HEK293 (cell line): Measurements from ENCODE around the gene TMCC2.

Source experiments
- BCL11A ChIP-seq: fragments of 450-650 bp; formaldehyde crosslinking; IDR thresholded peaks from 2 replicates; pipeline ENCODE4 v1.5.1; 2016; ENCODE audit warnings: low read depth, missing biosample characterization, missing genetic modification characterization
- ELK4 ChIP-seq: IDR thresholded peaks from 2 replicates; pipeline ENCODE4 v1.6.1; 2011; ENCODE audit warnings: mild to moderate bottlenecking, low read depth, low read length, borderline replicate concordance
- GLIS2 ChIP-seq: fragments of 450-650 bp; formaldehyde crosslinking; IDR thresholded peaks from 2 replicates; pipeline ENCODE4 v1.5.1; 2016; ENCODE audit warnings: missing biosample characterization, missing genetic modification characterization
- HOXA7 ChIP-seq: sonication (generic); formaldehyde crosslinking; IDR thresholded peaks from 2 replicates; pipeline ENCODE4 v1.8.1; 2022; ENCODE audit warnings: missing genetic modification reagents, borderline replicate concordance
- KLF10 ChIP-seq: fragments of 450-650 bp; IDR thresholded peaks from 2 replicates; pipeline ENCODE4 v1.5.1; 2018; ENCODE audit warnings: missing biosample characterization, mild to moderate bottlenecking, missing genetic modification characterization
- KLF16 ChIP-seq: fragments of 450-650 bp; formaldehyde crosslinking; IDR thresholded peaks from 2 replicates; pipeline ENCODE4 v1.5.1; 2017; ENCODE audit warnings: missing biosample characterization, missing genetic modification characterization
- MYNN ChIP-seq: fragments of 450-650 bp; formaldehyde crosslinking; IDR thresholded peaks from 2 replicates; pipeline ENCODE4 v1.5.1; 2016; ENCODE audit warnings: missing biosample characterization, missing genetic modification characterization, borderline replicate concordance
- PRDM10 ChIP-seq: fragments of 450-650 bp; formaldehyde crosslinking; IDR thresholded peaks from 2 replicates; pipeline ENCODE4 v1.5.1; 2016; ENCODE audit warnings: missing biosample characterization, missing genetic modification characterization
- SETDB1 ChIP-seq: IDR thresholded peaks from one replicate; pipeline ENCODE4 v1.6.1; 2017; ENCODE audit warnings: mild to moderate bottlenecking, low read length, moderate library complexity, mixed read lengths; ENCODE audit not compliant: insufficient read length
- SP3 ChIP-seq: fragments of 450-650 bp; formaldehyde crosslinking; IDR thresholded peaks from 2 replicates; pipeline ENCODE4 v1.5.1; 2016; ENCODE audit warnings: missing biosample characterization, missing genetic modification characterization
- YY2 ChIP-seq: fragments of 450-650 bp; formaldehyde crosslinking; IDR thresholded peaks from 2 replicates; pipeline ENCODE4 v1.5.1; 2016; ENCODE audit warnings: missing biosample characterization, missing genetic modification characterization
- ZBTB7A ChIP-seq: fragments of 450-650 bp; formaldehyde crosslinking; IDR thresholded peaks from 2 replicates; pipeline ENCODE4 v1.5.1; 2016; ENCODE audit warnings: low read depth, missing biosample characterization, missing genetic modification characterization
- ZBTB8A ChIP-seq: fragments of 450-650 bp; formaldehyde crosslinking; IDR thresholded peaks from 2 replicates; pipeline ENCODE4 v1.5.1; 2016; ENCODE audit warnings: missing biosample characterization, missing genetic modification characterization
- ZNF16 ChIP-seq: fragments of 450-650 bp; formaldehyde crosslinking; IDR thresholded peaks from 2 replicates; pipeline ENCODE4 v1.5.1; 2016; ENCODE audit warnings: low read depth, missing biosample characterization, missing genetic modification characterization
- ZNF248 ChIP-seq: fragments of 450-650 bp; formaldehyde crosslinking; IDR thresholded peaks from 2 replicates; pipeline ENCODE4 v1.5.1; 2017; ENCODE audit warnings: missing biosample characterization, missing genetic modification characterization
- ZNF266 ChIP-seq: fragments of 450-650 bp; formaldehyde crosslinking; IDR thresholded peaks from 2 replicates; pipeline ENCODE4 v1.5.1; 2016; ENCODE audit warnings: missing biosample characterization, missing genetic modification characterization, low read depth
- ZNF341 ChIP-seq: fragments of 450-650 bp; formaldehyde crosslinking; IDR thresholded peaks from 2 replicates; pipeline ENCODE4; 2016; ENCODE audit warnings: low read depth, missing biosample characterization, missing genetic modification characterization
- ZNF501 ChIP-seq: fragments of 450-650 bp; formaldehyde crosslinking; IDR thresholded peaks from 2 replicates; pipeline ENCODE4 v1.5.1; 2016; ENCODE audit warnings: missing biosample characterization, missing genetic modification characterization
- ZNF561 ChIP-seq: fragments of 450-650 bp; IDR thresholded peaks from 2 replicates; pipeline ENCODE4 v1.5.1; 2018; ENCODE audit warnings: missing biosample characterization, missing genetic modification characterization, borderline replicate concordance
- ZNF623 ChIP-seq: fragments of 450-650 bp; formaldehyde crosslinking; IDR thresholded peaks from 2 replicates; pipeline ENCODE4 v1.5.1; 2016; ENCODE audit warnings: missing biosample characterization, missing genetic modification characterization
- ZNF660 ChIP-seq: fragments of 450-650 bp; IDR thresholded peaks from 2 replicates; pipeline ENCODE4 v1.5.1; 2018; ENCODE audit warnings: missing biosample characterization, mild to moderate bottlenecking, missing genetic modification characterization
- ZNF777 ChIP-seq: fragments of 450-650 bp; formaldehyde crosslinking; IDR thresholded peaks from 2 replicates; pipeline ENCODE4 v1.5.1; 2017; ENCODE audit warnings: missing biosample characterization, missing genetic modification characterization, borderline replicate concordance
- ZSCAN23 ChIP-seq: fragments of 450-650 bp; formaldehyde crosslinking; IDR thresholded peaks from 2 replicates; pipeline ENCODE4 v1.5.1; 2016; ENCODE audit warnings: missing biosample characterization, missing genetic modification characterization
- TF ChIP-seq, protein P1 (sequence below): fragments of 450-650 bp; formaldehyde crosslinking; IDR thresholded peaks from 2 replicates; pipeline ENCODE4 v1.5.1; 2016; ENCODE audit warnings: missing biosample characterization, missing genetic modification characterization
- TF ChIP-seq, protein P2 (sequence below): sonication (generic); formaldehyde crosslinking; IDR thresholded peaks from 2 replicates; pipeline ENCODE4 v1.8.1; 2022; ENCODE audit warnings: mild to moderate bottlenecking, moderate library complexity, missing genetic modification reagents
- TF ChIP-seq, protein P3 (sequence below): fragments of 450-650 bp; formaldehyde crosslinking; IDR thresholded peaks from 2 replicates; pipeline ENCODE4 v1.5.1; 2017; ENCODE audit warnings: missing biosample characterization, missing genetic modification characterization

The TMCC2 gene

GRCh38 chr1:205227584-205228013 is at the start of gene TMCC2 (continued):
- TF ChIP-seq ZNF777 (tag by site-specific recombination) = no peak
- TF ChIP-seq ZNF623 = no peak
- TF ChIP-seq ZBTB7A (tag by site-specific recombination) = 0 out of 2 replicates have a peak, but pooled peaks have one; percentile 60
- TF ChIP-seq, protein P1, sequence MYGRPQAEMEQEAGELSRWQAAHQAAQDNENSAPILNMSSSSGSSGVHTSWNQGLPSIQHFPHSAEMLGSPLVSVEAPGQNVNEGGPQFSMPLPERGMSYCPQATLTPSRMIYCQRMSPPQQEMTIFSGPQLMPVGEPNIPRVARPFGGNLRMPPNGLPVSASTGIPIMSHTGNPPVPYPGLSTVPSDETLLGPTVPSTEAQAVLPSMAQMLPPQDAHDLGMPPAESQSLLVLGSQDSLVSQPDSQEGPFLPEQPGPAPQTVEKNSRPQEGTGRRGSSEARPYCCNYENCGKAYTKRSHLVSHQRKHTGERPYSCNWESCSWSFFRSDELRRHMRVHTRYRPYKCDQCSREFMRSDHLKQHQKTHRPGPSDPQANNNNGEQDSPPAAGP (tag by site-specific recombination) = peak; percentile 72
- no peak for TF ChIP-seq ZNF16 (tag by site-specific recombination)
- peak; percentile 53; the same call in 1 of the 2 replicates for TF ChIP-seq ZBTB8A (tag by site-specific recombination)
- TF ChIP-seq PRDM10 (tag by site-specific recombination) = peak; percentile 90
- peak; percentile 88; the same call in 1 of the 2 replicates for TF ChIP-seq ZNF561 (tag by site-specific recombination)
- TF ChIP-seq SP3 = peak; percentile 83
- TF ChIP-seq HOXA7 = no peak
- TF ChIP-seq YY2 (tag by site-specific recombination) = no peak
- TF ChIP-seq ZNF501 (tag by site-specific recombination) = peak; percentile 52; the same call in 1 of the 2 replicates
- peak; percentile 73; the same call in 1 of the 2 replicates for TF ChIP-seq ZSCAN23 (tag by site-specific recombination)
- no peak for TF ChIP-seq ZNF248
- no peak for TF ChIP-seq ZNF341
- peak; percentile 70; the same call in 1 of the 2 replicates for TF ChIP-seq MYNN (tag by site-specific recombination)
- TF ChIP-seq, protein P2, sequence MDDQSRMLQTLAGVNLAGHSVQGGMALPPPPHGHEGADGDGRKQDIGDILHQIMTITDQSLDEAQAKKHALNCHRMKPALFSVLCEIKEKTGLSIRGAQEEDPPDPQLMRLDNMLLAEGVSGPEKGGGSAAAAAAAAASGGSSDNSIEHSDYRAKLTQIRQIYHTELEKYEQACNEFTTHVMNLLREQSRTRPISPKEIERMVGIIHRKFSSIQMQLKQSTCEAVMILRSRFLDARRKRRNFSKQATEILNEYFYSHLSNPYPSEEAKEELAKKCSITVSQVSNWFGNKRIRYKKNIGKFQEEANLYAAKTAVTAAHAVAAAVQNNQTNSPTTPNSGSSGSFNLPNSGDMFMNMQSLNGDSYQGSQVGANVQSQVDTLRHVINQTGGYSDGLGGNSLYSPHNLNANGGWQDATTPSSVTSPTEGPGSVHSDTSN (CRISPR knock-in tag) = peak; percentile 96
- TF ChIP-seq GLIS2 (tag by site-specific recombination) = peak; percentile 80
- TF ChIP-seq, protein P3, sequence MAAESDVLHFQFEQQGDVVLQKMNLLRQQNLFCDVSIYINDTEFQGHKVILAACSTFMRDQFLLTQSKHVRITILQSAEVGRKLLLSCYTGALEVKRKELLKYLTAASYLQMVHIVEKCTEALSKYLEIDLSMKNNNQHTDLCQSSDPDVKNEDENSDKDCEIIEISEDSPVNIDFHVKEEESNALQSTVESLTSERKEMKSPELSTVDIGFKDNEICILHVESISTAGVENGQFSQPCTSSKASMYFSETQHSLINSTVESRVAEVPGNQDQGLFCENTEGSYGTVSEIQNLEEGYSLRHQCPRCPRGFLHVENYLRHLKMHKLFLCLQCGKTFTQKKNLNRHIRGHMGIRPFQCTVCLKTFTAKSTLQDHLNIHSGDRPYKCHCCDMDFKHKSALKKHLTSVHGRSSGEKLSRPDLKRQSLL (tag by site-specific recombination) = no peak
- no peak for TF ChIP-seq KLF16
- peak; percentile 61; the same call in 1 of the 2 replicates for TF ChIP-seq KLF10
- TF ChIP-seq ZNF266 (tag by site-specific recombination) = no peak
- no peak for TF ChIP-seq BCL11A (tag by site-specific recombination)
- no peak for TF ChIP-seq ELK4
- TF ChIP-seq ZNF660 (tag by site-specific recombination) = peak; percentile 28; the same call in 1 of the 2 replicates
- no peak for TF ChIP-seq SETDB1
